AG10803 (cell line): ENCODE data around the gene SGF29.

Source experiments
- DNase-seq: peaks from one replicate; pipeline ENCODE4 v3.0.0; 2010; ENCODE audit warnings: low read depth
- H3K4me3 ChIP-seq: 2 replicates; pipeline ENCODE4 v1.5.1; 2011; ENCODE audit warnings: mild to moderate bottlenecking, low read length, control low read depth
- TF ChIP-seq, protein P1 (sequence below): conservative IDR thresholded peaks from 2 replicates; pipeline ENCODE4 v1.5.1; 2011; ENCODE audit warnings: mild to moderate bottlenecking, low read length, control low read depth, inconsistent platforms

Gene SGF29

DNA sequence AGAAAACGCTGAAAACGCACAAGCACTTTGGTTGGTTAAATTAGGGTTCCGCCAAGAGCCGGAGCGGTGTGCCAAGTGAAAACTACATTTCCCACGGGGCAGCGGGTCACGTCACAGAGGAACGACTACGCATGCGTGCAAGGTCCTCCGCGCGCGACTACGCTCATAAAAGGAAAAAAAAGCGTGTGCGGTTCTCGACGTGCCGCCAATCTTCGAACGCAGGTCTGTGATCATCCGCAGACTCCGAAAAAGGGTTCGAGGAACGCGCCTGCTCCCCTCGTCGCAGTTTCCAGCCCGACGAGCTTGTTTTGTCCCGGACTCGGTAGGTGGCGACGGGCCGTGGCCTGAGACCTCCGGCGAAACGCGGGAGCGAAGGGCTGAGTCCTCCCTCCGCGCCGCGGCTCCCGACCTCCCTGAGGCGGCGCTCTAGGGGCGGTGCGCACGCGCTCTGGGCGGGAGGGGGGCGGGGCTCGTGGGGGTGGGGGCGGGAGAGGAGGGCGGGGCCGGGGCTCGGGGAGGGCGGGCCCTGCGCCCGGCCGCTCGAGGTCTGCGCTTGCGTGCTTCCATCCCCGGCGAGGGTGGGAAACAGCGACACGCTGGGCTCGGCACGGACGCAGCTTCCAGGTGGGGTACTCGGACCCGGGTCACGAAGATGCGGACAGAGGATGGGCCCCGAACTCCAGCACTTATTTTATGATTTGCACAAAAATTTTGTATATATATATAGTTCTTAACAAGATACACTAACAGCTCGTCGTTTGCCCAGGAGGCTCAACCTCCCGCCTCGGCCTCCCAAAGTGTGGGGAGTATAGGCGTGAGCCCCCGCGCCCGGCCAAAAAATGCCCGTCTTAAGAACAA, at the start of gene SGF29:
SGF29 (plus strand) TSS at position 145 of the 858 bp plus-strand sequence. CDS start 27,150 bp downstream, outside the sequence.
- TF ChIP-seq, protein P1, sequence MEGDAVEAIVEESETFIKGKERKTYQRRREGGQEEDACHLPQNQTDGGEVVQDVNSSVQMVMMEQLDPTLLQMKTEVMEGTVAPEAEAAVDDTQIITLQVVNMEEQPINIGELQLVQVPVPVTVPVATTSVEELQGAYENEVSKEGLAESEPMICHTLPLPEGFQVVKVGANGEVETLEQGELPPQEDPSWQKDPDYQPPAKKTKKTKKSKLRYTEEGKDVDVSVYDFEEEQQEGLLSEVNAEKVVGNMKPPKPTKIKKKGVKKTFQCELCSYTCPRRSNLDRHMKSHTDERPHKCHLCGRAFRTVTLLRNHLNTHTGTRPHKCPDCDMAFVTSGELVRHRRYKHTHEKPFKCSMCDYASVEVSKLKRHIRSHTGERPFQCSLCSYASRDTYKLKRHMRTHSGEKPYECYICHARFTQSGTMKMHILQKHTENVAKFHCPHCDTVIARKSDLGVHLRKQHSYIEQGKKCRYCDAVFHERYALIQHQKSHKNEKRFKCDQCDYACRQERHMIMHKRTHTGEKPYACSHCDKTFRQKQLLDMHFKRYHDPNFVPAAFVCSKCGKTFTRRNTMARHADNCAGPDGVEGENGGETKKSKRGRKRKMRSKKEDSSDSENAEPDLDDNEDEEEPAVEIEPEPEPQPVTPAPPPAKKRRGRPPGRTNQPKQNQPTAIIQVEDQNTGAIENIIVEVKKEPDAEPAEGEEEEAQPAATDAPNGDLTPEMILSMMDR: peak; percentile 27; the same call in 1 of the 2 replicates
- H3K4me3 ChIP-seq: peak within 1 kb of the TSS; percentile 90
- peak; percentile 89 for DNase-seq

DNA sequence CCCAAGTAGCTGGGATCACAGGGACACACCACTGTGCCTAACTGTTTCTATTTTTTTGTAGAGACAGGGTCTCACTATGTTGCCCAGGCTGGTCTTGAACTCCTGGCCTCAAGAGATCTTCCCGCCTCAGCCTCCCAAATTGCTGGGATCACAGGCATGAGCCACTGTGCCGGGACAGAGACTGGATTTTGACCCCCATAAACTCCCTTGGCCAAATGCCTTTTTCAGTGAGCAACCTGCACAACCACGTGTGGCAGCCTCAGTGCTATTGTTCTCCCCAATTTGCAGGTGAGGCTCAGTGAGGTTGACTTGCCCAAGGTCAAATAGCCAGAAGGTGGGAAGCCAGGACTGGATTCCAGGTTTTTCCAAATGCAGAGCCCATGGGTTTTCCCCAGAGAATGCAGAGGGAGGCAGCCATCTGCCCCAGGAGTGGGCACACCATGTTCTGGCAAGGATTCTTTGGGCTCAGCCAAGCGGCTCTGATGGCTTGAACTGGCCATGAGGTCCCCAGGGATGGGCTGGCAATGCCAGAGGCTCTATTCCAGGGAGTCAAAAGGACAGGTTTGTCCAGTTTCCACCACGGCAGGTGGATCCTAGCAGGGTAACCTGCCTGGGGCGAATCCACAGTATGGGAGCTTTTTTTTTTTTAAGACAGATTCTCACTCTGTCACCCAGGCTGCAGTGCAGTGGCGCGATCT, 48.9 kb upstream of the SGF29 start:
- DNase-seq: no peak
- no peak overlapping the region for H3K4me3 ChIP-seq
- TF ChIP-seq, protein P1: no peak

DNA sequence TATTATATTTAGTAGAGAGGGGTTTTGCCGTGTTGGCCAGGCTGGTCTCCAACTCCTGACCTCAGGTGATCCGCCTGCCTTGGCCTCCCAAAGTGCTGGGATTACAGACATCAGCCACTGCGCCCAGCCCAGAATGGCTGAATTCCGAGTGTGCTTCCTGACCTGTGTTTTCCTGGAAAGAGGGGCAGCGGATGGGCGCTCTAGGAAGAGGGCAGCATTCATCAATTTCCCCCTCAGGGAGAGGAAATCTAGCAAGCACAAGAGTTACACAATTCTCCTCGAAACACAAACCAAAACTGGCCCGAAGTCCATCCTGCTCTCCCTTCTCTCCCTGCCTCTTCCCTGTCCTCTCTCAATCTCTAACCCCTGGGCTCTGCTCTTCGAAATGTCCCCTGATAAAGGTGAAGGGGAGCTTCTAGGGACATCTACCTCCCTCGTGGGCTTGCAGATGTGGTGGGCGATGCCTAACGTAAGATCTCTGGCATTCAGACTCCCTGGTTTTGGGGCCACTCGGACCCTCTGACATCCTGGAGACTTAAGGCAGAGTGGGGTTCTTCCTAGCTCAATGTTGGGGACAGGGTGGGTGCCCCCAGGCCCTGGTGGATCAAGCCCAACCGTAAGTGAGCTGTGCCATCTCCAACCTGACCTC, 48.1 kb upstream of the SGF29 start:
- DNase-seq: no peak
- TF ChIP-seq, protein P1: no peak
- H3K4me3 ChIP-seq: no peak overlapping the region

DNA sequence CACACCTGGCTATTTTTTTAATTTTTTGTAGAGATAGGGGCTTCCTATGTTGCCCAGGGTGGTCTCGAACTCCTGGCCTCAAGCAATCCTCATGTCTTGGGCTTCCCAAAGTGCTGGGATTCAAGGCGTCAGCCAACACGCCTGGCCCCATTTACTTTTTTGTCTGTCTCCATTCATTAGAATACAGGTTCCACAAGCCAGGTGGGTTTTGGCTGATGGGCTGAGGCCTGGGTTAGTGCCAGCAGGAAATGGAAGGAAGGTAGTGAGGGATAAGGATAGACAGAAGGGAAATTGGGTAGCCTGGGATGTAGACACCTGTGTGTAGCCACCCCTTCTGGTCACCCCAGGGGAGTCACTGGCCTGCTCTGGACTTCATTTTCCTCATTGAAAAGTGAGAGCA, 42.7 kb upstream of the SGF29 start:
- DNase-seq: no peak
- no peak overlapping the region for H3K4me3 ChIP-seq
- TF ChIP-seq, protein P1: no peak

DNA sequence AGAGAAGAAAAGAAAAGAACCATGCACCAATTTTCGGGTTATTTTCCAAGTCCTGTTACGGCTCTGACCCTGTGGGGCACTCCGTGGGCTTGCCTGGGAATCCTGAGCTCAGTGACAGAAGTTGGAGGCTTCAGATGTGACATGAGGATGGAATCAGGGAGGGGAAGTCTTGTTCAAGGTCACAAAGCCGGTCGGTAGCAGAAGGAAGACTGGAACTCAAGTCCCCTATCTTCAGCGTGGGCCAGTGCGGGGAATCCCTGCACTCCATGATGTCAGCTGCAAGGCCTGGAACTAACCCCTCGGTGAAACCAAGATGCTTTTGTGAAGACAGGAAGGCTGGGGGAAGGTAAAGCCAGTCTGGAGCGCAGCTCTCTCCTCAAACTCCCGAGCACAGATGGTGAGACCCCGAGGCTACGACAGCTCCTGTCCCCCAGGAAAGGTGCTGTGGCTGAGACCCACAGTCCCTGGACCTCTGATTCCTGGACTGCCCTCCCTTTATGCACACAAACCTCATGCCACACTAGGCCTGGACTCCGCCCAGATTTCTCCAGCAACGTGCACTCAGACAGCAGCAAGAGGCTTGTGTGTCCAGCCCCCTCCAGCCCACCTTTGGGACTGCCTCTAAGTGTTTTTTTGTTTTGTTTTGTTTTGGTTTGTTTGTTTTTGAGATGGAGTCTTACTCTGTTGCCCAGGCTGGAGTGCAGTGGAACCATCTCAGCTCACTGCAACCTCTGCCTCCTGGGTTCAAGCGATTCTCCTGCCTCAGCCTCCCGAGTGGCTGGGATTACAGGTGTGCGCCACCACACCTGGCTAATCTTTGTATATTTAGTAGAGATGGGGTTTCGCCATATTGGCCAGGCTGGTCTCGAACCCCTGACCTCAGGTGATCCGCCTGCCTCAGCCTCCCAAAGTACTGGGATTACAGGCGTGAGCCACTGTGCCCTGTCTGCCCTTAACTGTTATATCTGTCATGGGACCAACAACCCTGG, 41.6 kb upstream of the SGF29 start:
- no peak for DNase-seq
- TF ChIP-seq, protein P1: no peak
- no peak overlapping the region for H3K4me3 ChIP-seq

DNA sequence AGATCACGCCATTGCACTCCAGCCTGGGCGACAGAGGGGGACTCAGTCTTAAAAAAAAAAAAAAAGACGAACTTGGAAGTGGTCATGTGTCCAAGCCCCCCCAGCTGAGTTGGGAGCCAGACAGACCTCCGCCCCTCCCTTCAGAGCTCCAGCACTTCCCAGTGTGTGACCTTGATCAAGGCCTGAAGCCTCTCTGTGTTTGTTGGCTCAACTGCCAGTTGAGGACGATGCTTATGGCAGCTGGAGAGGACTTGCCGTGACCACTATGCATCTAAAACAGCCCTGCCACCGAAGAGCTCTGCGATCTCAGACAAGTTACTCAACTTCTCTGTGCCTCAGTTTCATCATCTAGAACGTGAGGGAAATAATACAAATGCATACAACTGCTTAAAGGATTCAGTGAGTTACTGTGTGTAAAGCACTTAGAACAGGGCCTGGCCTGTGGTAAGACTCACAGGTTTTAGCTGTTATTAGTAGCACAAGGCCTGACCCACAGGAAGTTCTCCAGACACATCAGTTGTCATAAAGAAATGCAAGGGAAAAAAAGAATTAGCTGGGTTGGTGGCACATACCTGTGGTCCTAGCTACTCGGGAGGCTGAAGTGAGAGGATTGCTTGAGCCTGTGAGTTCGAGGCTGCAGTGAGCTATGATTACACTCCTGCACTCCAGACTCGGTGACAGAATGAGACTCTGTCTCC, 40.1 kb upstream of the SGF29 start:
- TF ChIP-seq, protein P1: no peak
- H3K4me3 ChIP-seq: no peak overlapping the region
- DNase-seq: peak; percentile 34
